Measurements from ENCODE around the gene RNF5. TPM values are rescaled to one million over a fixed set of nuclear protein-coding genes. Genes with fewer than 3 reads are reported as not detected.
A peak's percentile ranks its signal among the peaks of the same experiment; 100 is the strongest.
"Not testable (repeated sequence)": the region's sequence is repeated elsewhere in the genome, so short reads cannot be mapped to it uniquely, and the experiment has no call there.

The RNF5 gene
- total and polyA plus RNA-seq, 7 donors: 52.0 to 122 (median 91.1) TPM

GRCh38 chr6:32192608-32193039 is 14.4 kb downstream of the RNF5 start, which contains the start of gene GPSM3:
TSS of gene GPSM3 (minus strand) at chr6:32192643. CDS start at chr6:32192513, 130 bp downstream.
- no peak for TF ChIP-seq CTCF (IDR thresholded peaks at IDR 0.05)
- H3K9me3 ChIP-seq: no peaks in the 10 kb centered on the region
- WGBS, 3 donors: 43 to 59% (median 50%) methylated on average over 5 of the region's 5 CpGs
- peaks cover 0 to 4% of the 10 kb centered on the region in 2 donors for H3K36me3 ChIP-seq (ENCODE audit: insufficient read depth in 1 of 2, low read depth in 1 of 2)
- H3K4me3 ChIP-seq: peak within 1 kb of the TSS; percentile 77
- DNase-seq: peak; percentile 53 to 78
- peak within 1 kb of the TSS; percentile 48 for H3K27ac ChIP-seq
- no peaks in the 10 kb centered on the region for H3K27me3 ChIP-seq (ENCODE audit: insufficient read depth in 3 of 3, low read length in 2 of 3)
- intact Hi-C loops (cut with DNase I): loop anchor here in 1 of 2 donors (10.0 kb wide), 1 partner anchor 1002 kb away; the partner anchor contains the start of gene COL11A2
- H3K4me1 ChIP-seq: peaks cover 28% of the 10 kb centered on the region
- no peak for ATAC-seq

- not testable (repeated sequence) for ATAC-seq; DNase-seq; H3K9me3 ChIP-seq; H3K36me3 ChIP-seq (ENCODE audit: insufficient read depth in 1 of 2, low read depth in 1 of 2); H3K27me3 ChIP-seq (ENCODE audit: insufficient read depth in 3 of 3, low read length in 2 of 3)
- WGBS, 3 donors: 77 to 86% (median 84%) methylated on average over 13 of the region's 13 CpGs
- peak overlapping the region; percentile 77 for H3K4me3 ChIP-seq
- peak overlapping the region; percentile 48 for H3K27ac ChIP-seq
- peaks cover 28% of the 10 kb centered on the region for H3K4me1 ChIP-seq
- intact Hi-C loops (cut with DNase I): loop anchor here in 1 of 2 donors (10.0 kb wide), 1 partner anchor 1002 kb away; the partner anchor contains the start of gene COL11A2
These were observed 14.9 kb downstream of the RNF5 start for GRCh38 chr6:32193096-32193495.

- peaks cover 25% of the 10 kb centered on the region for H3K4me1 ChIP-seq
- intact Hi-C loops (cut with DNase I): loop anchor here in 1 of 2 donors (10.0 kb wide), 1 partner anchor 1000 kb away; the partner anchor contains the start of gene COL11A2
- no peaks in the 10 kb centered on the region for H3K27me3 ChIP-seq (ENCODE audit: insufficient read depth in 3 of 3, low read length in 2 of 3)
- no peak for TF ChIP-seq CTCF (IDR thresholded peaks at IDR 0.05)
- no peaks in the 10 kb centered on the region for H3K9me3 ChIP-seq
- H3K36me3 ChIP-seq (ENCODE audit: insufficient read depth in 1 of 2, low read depth in 1 of 2): no peaks in the 10 kb centered on the region
- DNase-seq (no peak), ATAC-seq (no peak)
- WGBS, 3 donors: 89 to 94% (median 92%) methylated on average over 4 of the region's 4 CpGs
- peak overlapping the region; percentile 99 for H3K27ac ChIP-seq
- H3K4me3 ChIP-seq: peak overlapping the region; percentile 88
These were observed 16.2 kb downstream of the RNF5 start for GRCh38 chr6:32194388-32194787.

- Histone ChIP-seq H3K9me3 (no peaks in the 10 kb centered on the region), H3K27ac (peak overlapping the region; percentile 99), H3K4me3 (peak overlapping the region; percentile 88), H3K36me3 (ENCODE audit: insufficient read depth in 1 of 2, low read depth in 1 of 2) (no peaks in the 10 kb centered on the region), H3K4me1 (peaks cover 25% of the 10 kb centered on the region), H3K27me3 (ENCODE audit: insufficient read depth in 3 of 3, low read length in 2 of 3) (no peaks in the 10 kb centered on the region)
- intact Hi-C loops (cut with DNase I): loop anchor here (1.0 to 10.0 kb wide), 3 partner anchors 77 to 1000 kb away; partner anchors contain the start of gene COL11A2 (in 1 of the 2)
- WGBS, 3 donors: 16 to 17% (median 17%) methylated on average over 15 of the region's 15 CpGs
- ATAC-seq (peak; percentile 15 to 47 (median 29)), DNase-seq (no peak)
- peak; percentile 44 for TF ChIP-seq CTCF (IDR thresholded peaks at IDR 0.05)
These were observed 16.8 kb downstream of the RNF5 start for GRCh38 chr6:32194825-32195651.

- Histone ChIP-seq H3K27me3 (ENCODE audit: insufficient read depth in 3 of 3, low read length in 2 of 3) (no peaks in the 10 kb centered on the region), H3K4me1 (peaks cover 24% of the 10 kb centered on the region), H3K4me3 (peak overlapping the region; percentile 88), H3K36me3 (ENCODE audit: insufficient read depth in 1 of 2, low read depth in 1 of 2) (no peaks in the 10 kb centered on the region), H3K27ac (peak overlapping the region; percentile 99), H3K9me3 (no peaks in the 10 kb centered on the region)
- ATAC-seq (peak; percentile 88 to 93 (median 92)), DNase-seq (peak; percentile 100)
- intact Hi-C loops (cut with DNase I): loop anchor here (1.0 to 10.0 kb wide), 3 partner anchors 77 to 999 kb away; partner anchors contain the start of gene COL11A2 (in 1 of the 2)
- WGBS, 3 donors: 0 to 1% (median 1%) methylated on average over 22 to 25 of the region's 25 CpGs
- peak; percentile 48 for TF ChIP-seq CTCF (IDR thresholded peaks at IDR 0.05)
These were observed 17.4 kb downstream of the RNF5 start for GRCh38 chr6:32195652-32195901.
